D341Med (cell line): ENCODE data around the gene HES5.

Source experiments
- DNase-seq: peaks from one replicate; pipeline ENCODE4 v3.0.0; 2012; ENCODE audit warnings: low spot score

HES5 gene

DNA sequence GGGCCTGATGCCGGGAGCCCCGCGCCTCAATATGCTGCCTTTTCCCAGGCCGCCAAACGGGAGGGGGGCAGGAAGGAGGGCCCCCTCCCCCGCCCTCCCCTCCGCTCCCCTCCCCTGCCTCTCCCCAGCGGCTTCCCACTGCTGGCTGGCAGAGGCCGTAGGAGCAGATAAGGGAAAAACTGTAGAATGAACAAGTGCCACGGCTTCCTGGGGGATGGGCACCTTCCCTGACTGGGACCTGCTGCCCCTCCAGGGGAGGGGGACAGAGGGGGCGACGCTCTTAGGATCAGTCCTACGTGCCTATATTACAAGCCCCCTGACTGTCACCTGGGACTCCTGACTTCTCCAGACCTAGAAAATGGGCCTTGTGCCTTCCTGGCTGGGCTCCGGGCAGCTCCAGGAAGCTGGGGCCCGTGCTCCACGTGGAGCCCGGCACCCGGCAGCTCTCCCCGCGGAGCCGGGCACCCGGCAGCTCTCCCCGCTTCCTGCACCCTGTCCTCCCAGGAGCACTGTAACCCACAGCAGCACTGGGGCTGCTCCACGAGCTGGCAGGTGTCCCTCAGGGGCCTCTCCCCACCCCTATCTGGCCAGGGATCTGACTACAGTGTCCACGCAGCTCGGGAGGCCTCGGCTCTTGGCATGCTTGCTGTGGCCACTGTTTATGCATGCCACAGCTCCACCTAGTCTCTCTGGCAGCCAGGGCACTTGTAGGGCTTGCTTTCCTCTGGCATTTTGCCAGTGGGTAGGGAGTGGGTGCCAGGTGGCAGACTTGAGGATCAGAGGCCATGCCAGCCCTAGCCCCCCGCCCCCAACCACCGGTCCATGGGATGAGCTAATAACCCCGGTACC is 674 bp upstream of the HES5 start:
- DNase-seq, result no peak

DNA sequence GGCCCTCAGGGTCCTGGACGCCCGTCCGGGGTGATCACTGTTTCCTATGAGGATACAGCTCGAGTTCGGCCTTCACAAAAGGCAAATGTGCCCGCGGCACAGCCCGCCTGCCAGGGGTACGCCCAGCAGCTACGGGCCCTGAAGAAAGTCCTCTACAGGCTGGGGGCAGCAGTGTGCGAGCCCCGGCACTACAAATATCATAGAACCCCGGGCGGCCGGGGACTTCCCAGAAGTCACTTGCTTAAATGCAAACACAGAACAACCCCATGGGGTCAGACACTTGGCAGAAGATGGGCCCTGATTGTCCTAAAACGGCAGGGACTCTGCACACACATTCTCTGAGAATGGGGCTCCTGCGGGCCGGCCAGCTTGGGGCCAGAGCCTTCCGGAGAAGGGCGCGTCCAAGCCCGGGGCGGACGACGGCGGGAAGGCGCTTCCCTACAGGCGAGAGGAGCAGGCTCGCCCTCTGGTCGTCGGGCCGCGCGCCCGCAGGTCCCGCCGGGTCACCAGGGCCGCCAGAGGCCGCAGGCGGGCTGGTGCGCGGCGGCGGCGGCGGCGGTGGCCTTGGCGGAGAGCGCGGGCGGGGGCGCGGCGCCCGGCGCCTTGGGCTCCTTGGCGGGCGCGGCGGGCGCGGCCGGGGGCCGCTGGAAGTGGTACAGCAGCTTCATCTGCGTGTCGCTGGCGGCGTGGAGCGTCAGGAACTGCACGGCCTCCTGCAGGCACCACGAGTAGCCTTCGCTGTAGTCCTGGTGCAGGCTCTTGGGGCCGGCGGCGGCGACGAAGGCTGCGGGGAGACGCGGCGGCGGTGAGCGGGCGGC is 888 bp downstream of the HES5 start:
- DNase-seq, result no peak

DNA sequence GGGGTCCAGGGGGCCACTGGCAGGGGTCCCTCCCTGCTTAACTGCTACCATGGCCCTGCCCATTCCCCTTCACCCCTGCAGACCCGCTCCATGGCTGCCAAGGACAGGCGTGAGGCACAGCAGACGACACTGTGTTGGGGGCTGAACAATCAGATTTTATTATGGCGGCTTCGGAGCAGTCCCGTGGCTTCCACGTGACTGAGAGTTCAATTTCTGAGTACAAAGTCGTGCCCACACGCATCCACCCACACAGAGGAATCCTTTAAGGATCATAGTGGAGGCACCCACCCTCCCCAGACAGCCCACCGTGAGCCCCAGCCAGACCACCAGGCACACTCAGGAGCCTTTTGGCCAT is 1.5 kb downstream of the HES5 start:
- DNase-seq, result no peak

DNA sequence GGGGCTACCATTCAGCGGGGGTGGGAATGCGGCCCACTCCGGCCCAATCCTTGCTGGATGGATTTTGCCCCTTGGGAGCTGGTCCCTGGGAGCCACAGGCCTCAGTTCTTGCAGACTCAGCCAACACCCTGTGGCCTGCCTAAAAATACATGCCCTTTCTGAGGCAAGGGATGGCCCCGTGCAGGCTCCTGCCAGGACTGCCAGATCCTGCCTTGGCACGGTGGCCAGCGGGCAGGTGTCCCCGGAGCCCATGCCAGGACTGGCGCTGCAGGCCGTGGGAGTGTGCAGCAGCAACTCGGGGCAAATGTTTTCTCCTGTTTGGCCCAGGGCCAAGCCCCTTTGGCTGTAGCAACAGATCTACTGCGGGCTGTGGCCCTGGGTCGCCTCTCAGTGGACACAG is 2.0 kb downstream of the HES5 start:
- DNase-seq, result no peak

DNA sequence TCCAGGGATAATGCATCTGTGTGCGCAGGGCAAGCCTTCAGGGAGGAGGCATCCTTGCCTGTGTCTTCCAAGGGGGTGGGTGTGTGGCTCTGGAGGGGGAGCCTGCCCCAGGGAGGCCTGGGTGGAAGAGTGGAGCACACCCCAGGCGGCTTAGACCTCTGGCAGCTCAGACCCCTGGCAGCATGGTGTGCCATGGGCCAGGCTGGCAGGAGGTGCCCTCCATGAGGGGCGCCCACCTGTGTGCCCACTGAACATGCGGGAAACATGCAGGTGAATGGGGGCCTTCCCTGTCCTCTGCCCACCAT is 2.6 kb downstream of the HES5 start:
- no peak for DNase-seq

DNA sequence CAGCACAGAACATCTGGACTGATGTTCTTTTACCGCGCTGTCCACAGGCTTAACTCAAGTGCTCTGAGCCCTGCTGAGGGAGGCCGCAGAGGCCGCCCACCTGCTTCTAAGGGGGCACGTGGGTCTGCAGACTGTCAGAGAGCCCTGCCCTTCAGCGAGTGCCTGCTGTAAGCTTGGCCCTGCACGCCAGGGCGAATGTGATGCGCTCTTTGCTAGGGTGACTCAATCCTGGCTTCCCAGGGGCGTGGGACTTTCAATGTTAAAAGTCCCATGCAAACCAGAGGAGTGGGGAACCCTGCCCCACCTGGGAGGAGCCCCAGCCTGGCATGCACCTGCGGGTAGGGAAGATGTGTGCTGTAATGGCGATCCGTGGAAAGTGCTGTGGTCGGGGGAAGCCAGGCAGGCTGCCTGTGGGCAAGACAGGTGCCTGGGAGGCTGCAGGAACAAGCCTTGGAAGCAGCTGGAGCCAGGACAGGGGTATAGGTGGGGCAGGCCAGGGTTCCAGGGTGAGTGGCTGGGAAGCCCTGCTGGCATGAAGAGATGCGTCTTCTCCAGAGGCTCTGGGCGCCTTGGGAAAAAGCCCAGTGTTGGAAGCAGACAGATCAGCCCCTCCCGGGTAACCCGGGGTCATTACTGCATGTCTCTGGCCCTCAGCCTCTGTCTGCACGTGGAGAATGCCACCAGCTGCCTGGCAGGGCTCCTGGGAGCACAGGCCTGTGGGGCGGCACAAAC is 3.1 kb downstream of the HES5 start:
- no peak for DNase-seq

DNA sequence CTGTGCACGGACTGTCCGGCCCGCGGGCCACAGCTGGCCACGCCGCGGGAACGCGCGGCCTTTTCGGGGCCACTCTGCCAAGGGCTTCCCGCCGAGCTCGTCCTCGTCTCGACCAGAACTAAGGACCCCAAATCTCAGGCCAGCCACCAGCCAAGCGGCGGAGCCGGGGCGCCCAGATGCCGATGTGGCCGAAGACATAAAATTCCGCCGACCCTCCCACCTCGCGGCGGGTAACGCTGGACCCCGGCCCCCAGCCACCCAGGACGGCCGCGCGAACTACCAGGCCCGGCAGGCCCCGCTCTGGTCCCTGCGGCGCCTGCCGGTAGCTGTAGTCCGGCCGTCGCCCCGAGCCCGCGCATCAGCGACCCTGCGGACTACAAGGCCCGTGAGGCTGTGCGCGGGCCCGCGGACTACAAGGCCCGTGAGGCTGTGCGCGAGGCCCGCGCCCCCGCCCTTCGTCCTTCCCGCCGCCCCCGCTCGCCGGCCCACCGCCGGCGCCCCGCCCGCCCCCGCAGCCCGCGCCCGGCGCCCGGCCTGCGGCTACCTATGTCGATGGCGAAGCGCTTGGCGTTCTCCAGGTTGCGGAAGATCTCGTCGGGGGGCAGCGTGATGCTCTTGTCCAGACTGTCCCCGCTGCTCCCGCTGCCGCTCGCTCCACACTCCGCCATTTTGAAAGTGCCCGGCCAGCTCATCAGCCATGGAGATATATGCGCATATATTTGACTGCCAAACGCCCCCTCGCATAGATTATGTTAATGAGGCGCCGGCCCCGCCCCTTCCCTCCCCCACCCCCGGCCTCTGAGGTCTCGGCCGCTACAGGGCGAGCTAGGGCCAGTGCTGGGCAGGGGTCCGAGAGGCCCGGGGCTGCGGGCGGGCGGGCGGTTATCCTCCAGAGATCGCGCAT is 3.9 kb downstream of the HES5 start, which contains the start of gene PANK4:
TSS of gene PANK4 (minus strand) at position 677 of the 904 bp plus-strand sequence. CDS start at position 668, 9 bp downstream.
- peak; percentile 95 for DNase-seq

DNA sequence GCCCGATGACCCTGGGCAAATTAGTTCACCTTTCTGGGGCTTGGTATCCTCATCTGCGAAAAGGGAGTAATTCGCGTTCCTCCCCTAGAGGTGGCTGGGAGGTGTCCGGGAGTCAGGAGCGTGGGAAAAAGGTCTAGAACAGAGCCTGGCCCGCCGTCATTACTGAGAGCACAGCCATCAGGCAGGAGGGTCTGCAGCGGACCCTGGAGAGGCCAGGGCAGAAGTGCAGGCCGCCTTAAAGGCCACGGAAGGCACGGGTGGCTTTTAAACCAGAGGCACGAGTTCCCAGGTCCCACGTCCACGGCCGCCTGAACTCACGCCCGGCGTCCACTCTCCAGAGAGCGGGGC is 4.5 kb downstream of the HES5 start:
- DNase-seq, result no peak

DNA sequence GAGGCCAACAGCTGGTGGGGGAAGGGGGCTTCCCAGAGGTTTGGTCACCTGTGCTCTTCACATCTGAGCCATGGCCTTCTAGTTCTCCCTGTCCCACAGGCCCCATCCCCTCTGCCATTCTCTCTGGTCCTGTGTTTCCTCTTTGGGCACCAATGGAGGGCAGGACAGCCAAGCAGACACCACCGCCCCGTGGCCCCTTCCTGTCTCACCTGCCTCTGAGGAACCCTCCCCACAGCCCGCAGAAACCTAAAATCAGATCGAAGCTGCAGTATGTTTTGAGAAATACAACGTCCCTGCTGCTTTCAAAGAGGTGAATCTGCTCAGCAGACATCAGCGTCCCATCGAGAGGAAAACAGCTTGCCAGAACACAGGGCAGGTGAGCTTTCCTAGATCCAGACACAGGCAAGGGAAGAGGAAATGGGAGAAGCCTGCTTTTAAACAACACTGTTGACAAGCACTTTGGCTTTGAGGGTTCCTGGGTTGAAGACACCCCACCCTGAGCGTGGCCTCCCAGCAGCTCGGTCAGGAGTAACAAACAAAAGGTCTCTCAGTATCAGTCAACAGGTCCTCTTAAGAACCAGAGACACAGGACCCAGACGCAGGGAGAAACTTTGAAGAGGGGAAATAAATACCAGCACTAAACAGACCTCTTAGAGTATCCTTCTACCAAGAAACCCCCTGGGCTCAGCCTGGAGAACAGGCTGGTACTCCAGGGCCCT is 6.0 kb downstream of the HES5 start:
- no peak for DNase-seq

DNA sequence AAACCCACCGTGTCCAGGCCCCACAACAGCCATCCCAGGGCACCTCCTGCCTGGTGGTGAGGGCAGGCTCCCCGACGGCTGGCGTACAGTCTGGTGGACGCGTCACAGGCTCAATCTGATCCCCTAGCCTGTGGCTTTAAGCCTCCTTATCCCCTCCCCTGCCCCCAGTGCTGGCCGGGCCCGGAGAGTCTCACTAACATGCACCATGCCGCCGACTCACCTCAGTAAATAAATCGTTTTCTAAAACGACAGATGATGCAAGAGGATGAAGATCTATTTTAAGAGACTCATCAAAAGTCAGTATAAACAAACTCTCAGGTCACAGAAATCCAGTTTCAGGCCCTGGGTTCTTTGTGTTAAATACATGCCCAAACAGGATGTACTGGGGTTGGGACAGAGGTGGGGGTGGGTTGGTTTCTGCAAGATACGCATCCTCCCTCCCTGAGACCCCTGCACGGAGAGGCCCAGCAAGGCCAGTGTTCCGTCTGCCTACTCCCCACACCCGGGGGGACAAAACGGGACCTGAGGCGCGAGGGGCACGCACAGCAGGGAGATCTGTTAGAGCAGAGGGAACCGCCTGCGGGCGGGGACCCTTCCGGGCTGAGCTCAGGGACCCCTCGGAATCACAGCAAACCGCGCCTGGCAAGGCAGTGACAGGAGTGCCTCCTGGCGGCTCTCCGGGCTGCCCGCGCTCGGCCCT is 6.7 kb downstream of the HES5 start:
- DNase-seq, result no peak

DNA sequence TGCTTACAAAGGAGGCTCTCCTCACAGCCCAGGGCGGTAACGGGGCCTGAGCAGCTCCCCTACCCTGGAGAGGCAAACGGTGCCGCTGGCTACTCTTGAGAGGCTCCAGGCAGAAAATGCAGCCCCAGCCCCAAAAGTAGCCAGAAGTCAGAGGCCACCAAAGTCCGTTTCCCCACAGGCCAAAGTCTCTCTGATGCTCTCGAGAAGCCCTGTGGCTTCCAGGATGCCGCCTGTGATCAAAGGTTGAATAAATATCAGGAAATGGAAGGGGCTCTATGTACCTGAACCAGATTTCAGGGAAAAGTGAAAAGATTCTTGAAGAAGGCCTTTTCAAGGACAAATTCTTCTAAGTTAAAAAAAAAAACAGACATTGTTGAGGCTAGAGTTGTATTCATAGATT is 7.8 kb downstream of the HES5 start:
- no peak for DNase-seq

DNA sequence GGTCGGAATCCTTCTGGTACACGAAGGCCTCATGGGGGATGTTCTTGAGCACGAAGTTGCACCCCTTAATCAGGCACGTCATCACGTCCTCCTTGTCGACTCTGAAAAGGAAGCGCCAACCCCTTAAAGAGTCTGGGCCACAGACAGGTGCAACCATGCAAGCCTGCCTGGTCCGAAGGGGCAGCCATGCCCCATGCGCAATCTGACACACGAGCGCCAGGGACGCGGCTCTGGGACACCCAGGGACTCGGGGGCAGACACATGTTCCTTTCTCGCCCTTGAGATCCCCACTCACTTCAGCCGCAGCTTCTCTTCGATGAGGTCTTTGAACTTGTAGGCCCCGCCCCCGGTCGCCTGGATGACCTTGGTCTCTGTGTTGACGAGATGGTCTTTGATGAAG is 9.3 kb downstream of the HES5 start:
- no peak for DNase-seq

DNA sequence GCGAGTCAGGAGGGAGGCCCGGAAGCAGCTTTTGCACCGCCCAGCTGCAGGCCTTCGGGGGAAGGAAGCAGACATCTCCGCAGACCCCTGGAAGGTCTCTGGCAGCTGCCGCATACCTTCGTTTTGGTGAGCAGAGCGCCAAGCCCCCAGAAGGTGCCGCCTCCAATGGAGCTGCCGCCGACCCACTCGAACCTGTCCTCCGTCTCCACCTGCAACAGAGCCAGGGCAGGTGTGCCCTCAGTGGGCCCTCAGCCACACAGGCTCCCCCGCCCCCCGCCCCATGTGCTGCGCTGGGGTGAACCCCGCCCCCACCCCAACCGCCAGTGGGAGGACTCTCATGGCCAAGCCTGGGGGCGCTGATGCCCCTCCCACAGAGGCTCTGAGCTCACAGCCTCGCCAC is 9.9 kb downstream of the HES5 start:
- no peak for DNase-seq

DNA sequence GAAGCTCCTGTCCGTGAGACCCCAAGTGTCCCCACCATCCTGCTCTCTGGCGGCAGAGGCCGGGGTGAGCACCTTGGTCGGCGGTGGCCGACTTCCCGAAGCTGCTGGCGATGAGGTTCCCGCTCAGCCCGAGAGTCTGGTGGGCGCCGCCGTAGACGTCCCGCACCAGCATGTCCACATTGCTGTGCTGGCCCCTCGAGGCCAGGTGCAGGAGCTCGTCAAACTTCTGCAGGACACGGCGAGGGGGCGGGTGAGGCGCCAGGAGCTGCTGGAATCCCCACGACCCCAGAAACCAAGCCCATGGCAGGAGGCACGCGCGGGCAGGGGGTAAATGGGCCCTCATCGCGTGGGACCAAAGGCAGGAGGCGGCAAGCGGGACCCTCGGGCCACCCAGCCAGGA is 10.3 kb downstream of the HES5 start:
- DNase-seq, result no peak

DNA sequence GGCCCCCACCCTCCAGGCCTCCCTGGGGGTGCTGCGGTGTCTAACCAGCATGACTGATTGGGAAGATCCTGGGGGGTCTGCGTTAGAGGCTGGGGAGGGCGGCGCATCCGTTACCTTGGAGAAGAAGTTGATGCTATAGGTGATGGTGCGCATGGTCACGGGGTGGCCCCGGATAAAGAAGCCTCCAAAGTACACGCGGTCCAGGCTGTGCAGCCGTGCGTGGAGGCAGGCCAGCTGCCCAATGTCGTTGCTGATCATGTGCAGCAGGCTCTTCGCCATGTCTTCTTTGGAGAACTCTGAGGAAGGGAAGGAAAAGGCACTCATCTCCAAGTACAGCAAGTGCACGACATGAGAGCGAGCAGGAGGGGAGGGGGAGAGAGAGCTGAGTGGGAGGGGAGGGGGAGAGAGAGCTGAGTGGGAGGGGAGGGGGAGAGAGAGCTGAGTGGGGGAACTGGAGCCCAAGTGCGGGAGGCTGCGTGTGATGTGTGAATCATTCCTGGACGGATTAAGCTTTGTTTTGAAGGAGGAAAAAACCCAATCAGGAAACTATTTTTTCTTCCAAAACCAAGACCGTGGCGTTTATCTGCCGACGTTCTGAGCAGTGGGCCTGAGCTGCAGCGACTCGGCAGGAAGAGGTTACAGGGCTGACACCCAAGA is 10.9 kb downstream of the HES5 start:
- no peak for DNase-seq

DNA sequence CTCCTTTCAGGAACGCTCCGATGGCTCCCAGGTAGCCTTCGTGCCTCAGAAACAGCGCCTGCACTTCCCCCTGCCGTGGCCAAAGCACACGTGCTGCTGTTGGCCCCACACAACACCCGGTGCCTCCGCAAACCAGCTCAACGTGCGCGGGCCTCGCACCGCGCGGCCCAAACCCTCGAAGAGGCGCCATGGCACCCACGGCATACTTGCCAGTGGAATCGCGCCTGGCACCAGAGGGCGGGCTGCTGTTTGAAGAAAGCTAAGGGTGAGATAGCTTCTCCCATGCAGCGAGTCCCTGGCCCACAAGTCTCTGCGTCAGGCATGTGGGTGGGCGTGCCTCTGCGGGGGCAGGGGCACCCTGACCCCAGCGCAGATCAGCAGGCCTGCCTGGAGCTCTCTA is 11.5 kb downstream of the HES5 start:
- DNase-seq, result no peak

DNA sequence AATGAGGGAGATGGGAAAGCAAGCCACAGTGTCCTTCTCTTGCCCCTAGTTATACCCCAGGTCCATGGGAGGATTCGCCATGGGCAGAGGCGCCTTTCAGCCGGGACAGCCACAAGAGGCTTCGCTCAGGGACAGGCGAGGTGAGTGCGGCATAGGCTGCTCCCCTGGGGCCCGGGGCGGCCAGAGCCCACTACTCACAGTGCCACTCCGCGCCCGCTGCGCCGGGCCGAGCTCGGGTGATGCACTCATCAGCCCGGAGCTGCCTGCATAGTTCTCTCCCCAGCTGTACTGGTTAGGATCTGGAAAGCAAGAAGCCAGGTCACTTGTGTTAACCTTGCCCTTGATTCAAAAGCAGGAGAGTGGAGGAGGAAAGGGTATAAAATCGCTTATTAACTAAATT is 12.1 kb downstream of the HES5 start:
- no peak for DNase-seq

DNA sequence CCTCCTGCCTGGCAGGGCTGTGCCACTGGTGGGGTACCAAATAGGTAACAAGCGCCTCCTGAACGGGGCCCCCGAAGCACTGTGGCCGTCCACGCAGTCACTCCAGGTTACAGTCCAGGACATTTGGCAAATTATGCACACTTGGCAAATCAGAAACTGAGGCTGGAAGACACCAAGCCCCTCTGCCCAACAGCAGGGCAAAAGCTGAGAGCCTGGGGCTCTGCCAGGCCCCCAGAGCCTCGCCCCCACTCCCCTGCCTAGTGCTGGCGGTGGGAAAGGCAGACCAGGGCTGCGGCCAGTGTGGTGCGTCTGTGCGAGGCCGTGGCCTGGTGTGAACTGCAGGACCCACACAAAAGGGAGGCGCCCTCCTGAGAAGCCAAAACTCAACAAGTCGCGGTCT is 13.1 kb downstream of the HES5 start:
- no peak for DNase-seq

DNA sequence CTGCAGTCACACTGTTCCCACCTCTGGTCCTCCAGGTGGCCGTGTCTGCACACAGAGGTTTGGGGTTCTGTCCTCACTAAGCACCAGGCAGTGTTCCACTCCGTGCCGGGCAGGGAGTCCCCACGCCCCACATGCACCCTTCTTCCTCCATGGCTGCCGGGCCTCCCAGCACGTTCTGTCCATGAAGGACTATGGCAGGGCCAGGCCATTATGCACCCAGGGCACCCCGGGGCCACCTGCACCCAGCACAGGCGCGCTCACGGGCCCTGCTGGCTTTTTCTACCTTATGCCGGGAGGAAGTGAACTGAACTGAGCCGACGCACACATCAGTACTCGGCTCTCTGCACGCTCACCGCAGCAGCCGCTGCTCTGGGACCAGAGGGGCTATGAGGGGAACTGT is 13.9 kb downstream of the HES5 start:
- DNase-seq, result no peak

DNA sequence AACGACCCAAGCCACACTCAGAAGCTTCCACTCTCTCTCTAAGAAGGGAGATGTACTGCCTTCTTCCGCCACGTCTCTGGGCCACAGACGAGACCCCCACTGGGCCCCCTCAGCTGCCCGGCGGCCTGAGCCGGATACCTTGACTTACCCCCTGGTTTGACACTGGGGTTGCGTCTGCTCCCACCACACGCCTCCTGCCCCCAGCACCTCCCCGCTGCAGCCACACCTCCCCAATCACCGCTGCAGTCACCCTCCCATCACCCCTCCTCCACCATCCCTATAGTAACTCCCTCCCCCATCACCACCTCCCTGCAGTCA is 14.3 kb downstream of the HES5 start:
- DNase-seq, result no peak
